Liver (tissue), 9 donors: ENCODE results near the gene NFIB. TPM values are rescaled to one million over a fixed set of nuclear protein-coding genes. Genes with fewer than 3 reads are reported as not detected.

ENCODE experiments used
- DNase-seq: peaks from one replicate; pipeline ENCODE4 v3.0.0-alpha.2; 2017; ENCODE audit warnings: low spot score
- H3K27ac ChIP-seq, 2 donors: one replicate each; pipeline ENCODE4 v1.7.0; 2013; ENCODE audit warnings: inconsistent platforms in 2 of 2, low read length in 2 of 2, control low read depth in 1 of 2, low read depth in 1 of 2, mild to moderate bottlenecking in 1 of 2
- H3K27me3 ChIP-seq, 4 donors: one replicate each; pipeline versions ENCODE4 v1.6.1 to v1.7.0; 2013; ENCODE audit warnings: low read length in 3 of 4, inconsistent platforms in 1 of 4, mild to moderate bottlenecking in 1 of 4, moderate library complexity in 1 of 4; ENCODE audit not compliant: control insufficient read depth in 4 of 4, insufficient read depth in 4 of 4
- H3K36me3 ChIP-seq, 4 donors: one replicate each; pipeline versions ENCODE4 v1.6.1 to v1.7.0; 2013; ENCODE audit warnings: low read length in 3 of 4, mild to moderate bottlenecking in 3 of 4, low read depth in 1 of 4, moderate library complexity in 1 of 4; ENCODE audit not compliant: control insufficient read depth in 4 of 4, insufficient read depth in 3 of 4
- H3K4me1 ChIP-seq, 4 donors: one replicate each; pipeline versions ENCODE4 v1.6.1 to v1.7.0; 2013; ENCODE audit warnings: low read length in 3 of 4, mild to moderate bottlenecking in 3 of 4, moderate library complexity in 1 of 4; ENCODE audit not compliant: control insufficient read depth in 4 of 4, insufficient read depth in 4 of 4
- H3K4me3 ChIP-seq, 3 donors: one replicate each; pipeline versions ENCODE4 v1.6.1 to v1.7.0; 2013; ENCODE audit warnings: low read length in 3 of 3, control low read depth in 1 of 3, low read depth in 1 of 3, mild to moderate bottlenecking in 1 of 3
- H3K9ac ChIP-seq, 2 donors: one replicate each; pipeline ENCODE4 v1.7.0; 2013; ENCODE audit warnings: low read length in 2 of 2, mild to moderate bottlenecking in 2 of 2, moderate library complexity in 2 of 2, control low read depth in 1 of 2, low read depth in 1 of 2
- H3K9me3 ChIP-seq, 4 donors: one replicate each; pipeline versions ENCODE4 v1.6.1 to v1.7.0; 2013; ENCODE audit warnings: low read length in 3 of 4; ENCODE audit not compliant: control insufficient read depth in 4 of 4
- EGR1 ChIP-seq, 2 donors: IDR thresholded peaks; 2 replicates each; pipeline ENCODE4 v1.6.1; 2016 to 2018; ENCODE audit warnings: antibody characterized with exemption in 2 of 2, low read depth in 2 of 2
- FOXA1 ChIP-seq: IDR thresholded peaks from 2 replicates; pipeline ENCODE4 v1.6.1; 2016; ENCODE audit warnings: antibody characterized with exemption
- FOXA2 ChIP-seq: IDR thresholded peaks from 2 replicates; pipeline ENCODE4 v1.6.1; 2016; ENCODE audit warnings: antibody characterized with exemption
- GABPA ChIP-seq, 2 donors: IDR thresholded peaks in 1 of 2; conservative IDR thresholded peaks in 1 of 2; 2 replicates each; pipeline ENCODE4 v1.6.1; 2016; ENCODE audit warnings: antibody characterized with exemption in 2 of 2, mild to moderate bottlenecking in 1 of 2, moderate library complexity in 1 of 2
- HNF4A ChIP-seq, 2 donors: conservative IDR thresholded peaks; 2 replicates each; pipeline ENCODE4 v1.6.1; 2016; ENCODE audit warnings: antibody characterized with exemption in 2 of 2, mild to moderate bottlenecking in 2 of 2
- HNF4G ChIP-seq: IDR thresholded peaks from 2 replicates; pipeline ENCODE4 v1.6.1; 2016; ENCODE audit warnings: antibody characterized with exemption
- JUND ChIP-seq, 2 donors: IDR thresholded peaks; 2 replicates each; pipeline ENCODE4 v1.6.1; 2016; ENCODE audit warnings: antibody characterized with exemption in 2 of 2
- NR2F2 ChIP-seq: IDR thresholded peaks from 2 replicates; pipeline ENCODE4 v1.6.1; 2016; ENCODE audit warnings: antibody characterized with exemption
- RAD21 ChIP-seq, 2 donors: IDR thresholded peaks; 2 replicates each; pipeline ENCODE4 v1.6.1; 2016; ENCODE audit warnings: antibody characterized with exemption in 2 of 2, mild to moderate bottlenecking in 2 of 2
- RXRA ChIP-seq, 2 donors: IDR thresholded peaks; 2 replicates each; pipeline ENCODE4 v1.6.1; 2017 to 2018; ENCODE audit warnings: antibody characterized with exemption in 2 of 2, mild to moderate bottlenecking in 1 of 2
- SP1 ChIP-seq: IDR thresholded peaks from 2 replicates; pipeline ENCODE4 v1.6.1; 2018; ENCODE audit warnings: antibody characterized with exemption, mild to moderate bottlenecking
- TAF1 ChIP-seq: conservative IDR thresholded peaks from 2 replicates; pipeline ENCODE4 v1.6.1; 2016; ENCODE audit warnings: antibody characterized with exemption, mild to moderate bottlenecking
- YY1 ChIP-seq: IDR thresholded peaks from 2 replicates; pipeline ENCODE4 v1.6.1; 2016; ENCODE audit warnings: antibody characterized with exemption, mild to moderate bottlenecking
- WGBS: extraction: QIAGEN DNeasy Blood & Tissue Kit; methylation state at CpG from one replicate; pipeline ENCODE4 v1.1.7; 2013; 5-methylcytosine and 5-hydroxymethylcytosine counted together
- polyA plus RNA-seq, 2 donors: library from polyadenylated mRNA; stranded (reverse) in 1 of 2; unstranded in 1 of 2; fragments of 200-250 nt in 1 of 2; fragments of >200 nt in 1 of 2; fragmentation: Nextera tagmentation in 1 of 2; extraction: Ambion mirVana in 1 of 2; gene quantifications; one replicate each; pipeline versions ENCODE4 v1.2.1 to v1.2.3, GENCODE V29; 2013 to 2015
- total RNA-seq, 2 donors: library from RNA; depleted of rRNA; stranded (reverse); fragments of >200 nt; gene quantifications; one replicate each; pipeline ENCODE4 v1.2.3, GENCODE V29; 2014
- TF ChIP-seq, protein P1 (sequence below): IDR thresholded peaks from 2 replicates; pipeline ENCODE4 v1.6.1; 2016; ENCODE audit warnings: antibody characterized with exemption, mild to moderate bottlenecking
- TF ChIP-seq, protein P2 (sequence below): IDR thresholded peaks from 2 replicates; pipeline ENCODE4 v1.6.1; 2016; ENCODE audit warnings: antibody characterized with exemption
- TF ChIP-seq, protein P3 (sequence below): IDR thresholded peaks from 2 replicates; pipeline ENCODE4 v1.6.1; 2016; ENCODE audit warnings: antibody characterized with exemption
- TF ChIP-seq, protein P4 (sequence below): fragments of 150-350 bp; IDR thresholded peaks from 2 replicates; pipeline ENCODE4 v1.5.1; 2017; ENCODE audit warnings: improper control_type of control experiment, low read depth, low read length; ENCODE audit not compliant: missing input control
- donor health status: healthy.
- donor health status: healthy.
- donor health status: healthy.
- donor health status: healthy.
- donor health status: healthy.

The NFIB gene
- total and polyA plus RNA-seq, 4 donors: 3.2 to 23.2 (median 8.0) TPM

DNA sequence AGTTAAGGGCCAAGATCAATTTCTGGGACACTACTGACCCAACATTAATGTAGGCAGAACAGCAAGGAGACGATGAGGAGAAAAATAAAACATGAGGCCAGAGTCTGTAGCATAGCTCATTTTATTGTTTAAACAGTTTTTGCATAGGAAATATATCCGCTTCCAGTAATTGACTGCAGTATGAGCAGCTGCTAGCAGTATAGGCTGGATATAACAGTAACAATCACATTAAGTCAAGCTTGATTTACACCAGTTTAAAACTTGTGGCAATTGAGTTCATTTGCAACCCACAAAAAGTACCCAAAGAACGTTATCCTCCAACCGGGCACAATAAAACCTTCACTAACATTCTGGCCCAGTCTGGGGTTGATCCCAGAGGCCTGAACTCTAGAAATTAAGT, 232.2 kb downstream of the NFIB start:
- Histone ChIP-seq H3K4me3 (no peak overlapping the region), H3K9me3 (no peaks in the 10 kb centered on the region), H3K27me3 (no peaks in the 10 kb centered on the region), H3K9ac (no peak overlapping the region), H3K27ac (no peak overlapping the region), H3K36me3 (peaks cover 0 to 2% (median 0%) of the 10 kb centered on the region in 4 donors), H3K4me1 (no peaks in the 10 kb centered on the region)
- TF ChIP-seq TAF1 (no peak), RAD21 (IDR thresholded peaks at IDR 0.05) (no peak), YY1 (no peak), RXRA (IDR thresholded peaks at IDR 0.05) (no peak), HNF4A (conservative IDR thresholded peaks at IDR 0.05) (no peak), SP1 (no peak), EGR1 (IDR thresholded peaks at IDR 0.05; ENCODE audit: low read depth in 2 of 2) (no peak), FOXA1 (no peak), HNF4G (no peak), GABPA (IDR thresholded peaks at IDR 0.05 in 1 of 2, conservative IDR thresholded peaks at IDR 0.05 in 1 of 2) (no peak), JUND (IDR thresholded peaks at IDR 0.05) (no peak), FOXA2 (no peak)
- TF ChIP-seq, protein P1, sequence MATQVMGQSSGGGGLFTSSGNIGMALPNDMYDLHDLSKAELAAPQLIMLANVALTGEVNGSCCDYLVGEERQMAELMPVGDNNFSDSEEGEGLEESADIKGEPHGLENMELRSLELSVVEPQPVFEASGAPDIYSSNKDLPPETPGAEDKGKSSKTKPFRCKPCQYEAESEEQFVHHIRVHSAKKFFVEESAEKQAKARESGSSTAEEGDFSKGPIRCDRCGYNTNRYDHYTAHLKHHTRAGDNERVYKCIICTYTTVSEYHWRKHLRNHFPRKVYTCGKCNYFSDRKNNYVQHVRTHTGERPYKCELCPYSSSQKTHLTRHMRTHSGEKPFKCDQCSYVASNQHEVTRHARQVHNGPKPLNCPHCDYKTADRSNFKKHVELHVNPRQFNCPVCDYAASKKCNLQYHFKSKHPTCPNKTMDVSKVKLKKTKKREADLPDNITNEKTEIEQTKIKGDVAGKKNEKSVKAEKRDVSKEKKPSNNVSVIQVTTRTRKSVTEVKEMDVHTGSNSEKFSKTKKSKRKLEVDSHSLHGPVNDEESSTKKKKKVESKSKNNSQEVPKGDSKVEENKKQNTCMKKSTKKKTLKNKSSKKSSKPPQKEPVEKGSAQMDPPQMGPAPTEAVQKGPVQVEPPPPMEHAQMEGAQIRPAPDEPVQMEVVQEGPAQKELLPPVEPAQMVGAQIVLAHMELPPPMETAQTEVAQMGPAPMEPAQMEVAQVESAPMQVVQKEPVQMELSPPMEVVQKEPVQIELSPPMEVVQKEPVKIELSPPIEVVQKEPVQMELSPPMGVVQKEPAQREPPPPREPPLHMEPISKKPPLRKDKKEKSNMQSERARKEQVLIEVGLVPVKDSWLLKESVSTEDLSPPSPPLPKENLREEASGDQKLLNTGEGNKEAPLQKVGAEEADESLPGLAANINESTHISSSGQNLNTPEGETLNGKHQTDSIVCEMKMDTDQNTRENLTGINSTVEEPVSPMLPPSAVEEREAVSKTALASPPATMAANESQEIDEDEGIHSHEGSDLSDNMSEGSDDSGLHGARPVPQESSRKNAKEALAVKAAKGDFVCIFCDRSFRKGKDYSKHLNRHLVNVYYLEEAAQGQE: no peak
- TF ChIP-seq, protein P2, sequence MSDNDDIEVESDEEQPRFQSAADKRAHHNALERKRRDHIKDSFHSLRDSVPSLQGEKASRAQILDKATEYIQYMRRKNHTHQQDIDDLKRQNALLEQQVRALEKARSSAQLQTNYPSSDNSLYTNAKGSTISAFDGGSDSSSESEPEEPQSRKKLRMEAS: no peak
- TF ChIP-seq, protein P3, sequence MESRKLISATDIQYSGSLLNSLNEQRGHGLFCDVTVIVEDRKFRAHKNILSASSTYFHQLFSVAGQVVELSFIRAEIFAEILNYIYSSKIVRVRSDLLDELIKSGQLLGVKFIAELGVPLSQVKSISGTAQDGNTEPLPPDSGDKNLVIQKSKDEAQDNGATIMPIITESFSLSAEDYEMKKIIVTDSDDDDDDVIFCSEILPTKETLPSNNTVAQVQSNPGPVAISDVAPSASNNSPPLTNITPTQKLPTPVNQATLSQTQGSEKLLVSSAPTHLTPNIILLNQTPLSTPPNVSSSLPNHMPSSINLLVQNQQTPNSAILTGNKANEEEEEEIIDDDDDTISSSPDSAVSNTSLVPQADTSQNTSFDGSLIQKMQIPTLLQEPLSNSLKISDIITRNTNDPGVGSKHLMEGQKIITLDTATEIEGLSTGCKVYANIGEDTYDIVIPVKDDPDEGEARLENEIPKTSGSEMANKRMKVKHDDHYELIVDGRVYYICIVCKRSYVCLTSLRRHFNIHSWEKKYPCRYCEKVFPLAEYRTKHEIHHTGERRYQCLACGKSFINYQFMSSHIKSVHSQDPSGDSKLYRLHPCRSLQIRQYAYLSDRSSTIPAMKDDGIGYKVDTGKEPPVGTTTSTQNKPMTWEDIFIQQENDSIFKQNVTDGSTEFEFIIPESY: no peak
- no peak for DNase-seq
- 91% methylated on average over 4 of the region's 4 CpGs for WGBS

DNA sequence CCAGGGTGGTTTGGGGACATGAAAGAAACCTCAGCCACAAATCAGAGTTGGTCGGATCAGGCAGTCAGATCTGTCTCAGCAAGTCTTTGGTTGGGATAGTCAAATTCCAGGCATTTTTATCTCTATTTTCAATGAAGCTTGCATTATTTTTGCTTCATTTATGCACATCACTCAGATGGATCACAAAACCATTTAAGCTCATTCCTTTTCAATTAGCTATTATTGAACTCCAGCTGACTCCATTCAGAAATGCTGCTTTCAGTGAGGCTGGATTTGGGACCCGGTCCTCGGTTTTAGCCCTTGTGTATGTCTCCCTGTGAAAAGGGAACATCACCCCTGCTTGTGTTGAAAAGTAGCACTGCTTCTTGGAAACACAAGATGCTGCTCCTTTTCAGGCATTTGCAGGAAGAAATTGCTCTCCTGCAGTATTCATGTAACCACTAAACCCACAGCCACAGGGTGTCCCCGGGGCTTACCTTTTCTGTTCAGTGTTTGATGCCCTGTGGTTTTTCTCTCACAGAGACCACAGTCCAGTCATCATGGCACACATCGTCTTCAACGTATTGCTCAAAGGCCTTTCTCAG, 232.9 kb downstream of the NFIB start:
- TF ChIP-seq, protein P4, sequence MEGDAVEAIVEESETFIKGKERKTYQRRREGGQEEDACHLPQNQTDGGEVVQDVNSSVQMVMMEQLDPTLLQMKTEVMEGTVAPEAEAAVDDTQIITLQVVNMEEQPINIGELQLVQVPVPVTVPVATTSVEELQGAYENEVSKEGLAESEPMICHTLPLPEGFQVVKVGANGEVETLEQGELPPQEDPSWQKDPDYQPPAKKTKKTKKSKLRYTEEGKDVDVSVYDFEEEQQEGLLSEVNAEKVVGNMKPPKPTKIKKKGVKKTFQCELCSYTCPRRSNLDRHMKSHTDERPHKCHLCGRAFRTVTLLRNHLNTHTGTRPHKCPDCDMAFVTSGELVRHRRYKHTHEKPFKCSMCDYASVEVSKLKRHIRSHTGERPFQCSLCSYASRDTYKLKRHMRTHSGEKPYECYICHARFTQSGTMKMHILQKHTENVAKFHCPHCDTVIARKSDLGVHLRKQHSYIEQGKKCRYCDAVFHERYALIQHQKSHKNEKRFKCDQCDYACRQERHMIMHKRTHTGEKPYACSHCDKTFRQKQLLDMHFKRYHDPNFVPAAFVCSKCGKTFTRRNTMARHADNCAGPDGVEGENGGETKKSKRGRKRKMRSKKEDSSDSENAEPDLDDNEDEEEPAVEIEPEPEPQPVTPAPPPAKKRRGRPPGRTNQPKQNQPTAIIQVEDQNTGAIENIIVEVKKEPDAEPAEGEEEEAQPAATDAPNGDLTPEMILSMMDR: no peak
- TF ChIP-seq JUND (IDR thresholded peaks at IDR 0.05): no peak
- no peak for TF ChIP-seq SP1
- TF ChIP-seq GABPA (IDR thresholded peaks at IDR 0.05 in 1 of 2, conservative IDR thresholded peaks at IDR 0.05 in 1 of 2): no peak
- no peak for TF ChIP-seq RXRA (IDR thresholded peaks at IDR 0.05)
- TF ChIP-seq NR2F2: no peak
- no peak for TF ChIP-seq HNF4A (conservative IDR thresholded peaks at IDR 0.05)
- no peak for TF ChIP-seq HNF4G
- TF ChIP-seq, protein P3: no peak
- TF ChIP-seq EGR1 (IDR thresholded peaks at IDR 0.05; ENCODE audit: low read depth in 2 of 2): no peak
- TF ChIP-seq, protein P2: no peak
- TF ChIP-seq, protein P1: no peak
- no peak for TF ChIP-seq YY1
- Histone ChIP-seq H3K9ac (no peak overlapping the region), H3K4me1 (no peaks in the 10 kb centered on the region), H3K4me3 (no peak overlapping the region), H3K27ac (no peak overlapping the region), H3K36me3 (peaks cover 0 to 2% (median 0%) of the 10 kb centered on the region in 4 donors), H3K27me3 (no peaks in the 10 kb centered on the region), H3K9me3 (no peaks in the 10 kb centered on the region)
- no peak for DNase-seq
- WGBS: 78% methylated on average over 6 of the region's 6 CpGs
